OCI-LY1 (cell line): Measurements from ENCODE around the gene COPS4.

ENCODE experiments used
- H2AFZ ChIP-seq: fragments of 200-600 bp; sonication (generic), shearing (Covaris generic); 2 replicates; pipeline ENCODE4 v1.6.0; 2014; ENCODE audit warnings: antibody characterized with exemption, mild to moderate bottlenecking, low read length
- H3F3A ChIP-seq: fragments of 200-600 bp; sonication (generic), shearing (Covaris generic); 2 replicates; pipeline ENCODE4 v1.6.0; 2014; ENCODE audit warnings: mild to moderate bottlenecking, antibody characterized with exemption, low read length, moderate library complexity; ENCODE audit not compliant: insufficient read depth
- H3K27ac ChIP-seq: fragments of 200-600 bp; sonication (generic); 2 replicates; pipeline ENCODE4 v1.5.1; 2014; ENCODE audit warnings: low read length, mixed run types, mild to moderate bottlenecking, low read depth; ENCODE audit not compliant: poor library complexity, severe bottlenecking
- H3K27me3 ChIP-seq: fragments of 200-600 bp; sonication (generic); 2 replicates; pipeline ENCODE4 v1.6.0; 2014; ENCODE audit warnings: antibody characterized with exemption, mild to moderate bottlenecking, low read length, moderate library complexity; ENCODE audit not compliant: insufficient read depth
- H3K36me3 ChIP-seq: fragments of 200-600 bp; sonication (generic); 2 replicates; pipeline ENCODE4 v1.6.1; 2014; ENCODE audit warnings: mild to moderate bottlenecking, antibody characterized with exemption, low read length, moderate library complexity, mixed read lengths; ENCODE audit not compliant: insufficient read depth
- H3K4me1 ChIP-seq: fragments of 200-600 bp; sonication (generic); 2 replicates; pipeline ENCODE4 v1.5.1; 2014; ENCODE audit warnings: mild to moderate bottlenecking, low read length, moderate library complexity; ENCODE audit not compliant: insufficient read depth, severe bottlenecking
- H3K4me2 ChIP-seq: fragments of 200-600 bp; sonication (generic), shearing (Covaris generic); 2 replicates; pipeline ENCODE4 v1.6.1; 2014; ENCODE audit warnings: low read length
- H3K4me3 ChIP-seq: fragments of 200-600 bp; sonication (generic); 2 replicates; pipeline ENCODE4 v1.5.1; 2014; ENCODE audit warnings: low read length, low read depth, mild to moderate bottlenecking, mixed read lengths; ENCODE audit not compliant: poor library complexity, severe bottlenecking
- H3K79me2 ChIP-seq: fragments of 200-600 bp; shearing (Covaris generic); 2 replicates; pipeline ENCODE4 v1.6.1; 2016; ENCODE audit warnings: mixed run types, low read length, mixed read lengths; ENCODE audit not compliant: insufficient read depth
- H3K9ac ChIP-seq: fragments of 200-600 bp; sonication (generic), shearing (Covaris generic); 2 replicates; pipeline ENCODE4 v1.6.1; 2014; ENCODE audit warnings: mild to moderate bottlenecking, low read length, mixed read lengths
- H3K9me2 ChIP-seq: fragments of 200-600 bp; sonication (generic), shearing (Covaris generic); 2 replicates; pipeline ENCODE4 v1.6.1; 2014; ENCODE audit warnings: low read depth, mild to moderate bottlenecking, low read length, mixed read lengths
- H3K9me3 ChIP-seq: fragments of 200-600 bp; shearing (Covaris generic); 2 replicates; pipeline ENCODE4 v1.6.1; 2014; ENCODE audit warnings: low read length, mixed read lengths
- H4K20me1 ChIP-seq: fragments of 200-600 bp; sonication (generic), shearing (Covaris generic); 2 replicates; pipeline ENCODE4 v1.6.0; 2016; ENCODE audit warnings: mild to moderate bottlenecking, low read length; ENCODE audit not compliant: insufficient read depth
- CTCF ChIP-seq: fragments of 200-600 bp; sonication (generic), shearing (Covaris generic); IDR thresholded peaks from 2 replicates; pipeline ENCODE4 v1.5.1; 2017; ENCODE audit warnings: mild to moderate bottlenecking, antibody characterized with exemption, low read length, moderate library complexity, mixed read lengths
- EZH2 ChIP-seq: fragments of 200-600 bp; sonication (generic), shearing (Covaris generic); IDR thresholded peaks from 2 replicates; pipeline ENCODE4 v1.8.0; 2017; ENCODE audit warnings: borderline replicate concordance, mixed run types, mild to moderate bottlenecking, antibody characterized with exemption, low read length, moderate library complexity, mixed read lengths

Gene COPS4

DNA sequence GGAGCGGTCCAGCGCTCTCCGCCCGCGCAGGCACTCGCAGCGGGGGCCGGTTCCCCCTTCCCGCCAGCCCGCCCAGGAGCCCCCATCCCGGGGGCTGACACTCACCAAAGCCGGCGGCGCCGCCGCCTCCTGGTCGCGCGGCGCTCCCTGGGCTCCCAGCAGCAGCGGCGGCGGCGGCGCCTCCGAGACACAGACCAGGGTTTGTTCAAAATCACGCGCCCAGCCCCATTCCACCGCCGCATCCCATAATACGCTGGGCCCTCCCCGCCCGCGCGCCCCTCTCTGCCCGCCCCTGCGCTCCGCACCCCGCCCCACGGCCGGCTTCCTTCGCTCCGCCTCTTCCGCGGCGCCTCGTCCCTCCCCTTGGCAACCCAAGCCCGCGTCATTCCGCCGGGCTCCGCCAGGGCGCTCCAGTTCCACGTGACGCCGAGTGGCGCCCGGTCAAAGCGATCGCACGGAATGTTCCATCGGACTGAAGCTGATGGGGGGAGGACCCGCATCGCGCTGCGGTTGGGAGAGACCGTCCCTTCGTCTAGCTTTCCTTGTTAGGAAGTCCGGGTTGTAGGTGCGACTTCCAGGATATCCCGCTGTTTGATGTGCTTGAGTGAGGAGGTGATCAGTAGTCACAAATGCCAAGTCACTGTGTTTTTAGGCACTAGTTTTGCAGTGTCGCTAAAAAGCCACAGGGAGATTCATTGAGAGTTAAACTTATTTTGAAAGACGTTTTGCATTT, 22.1 kb upstream of the COPS4 start:
- Histone ChIP-seq H3K79me2 (peaks cover 42% of the 10 kb centered on the region), H3K4me3 (peak overlapping the region; percentile 89), H3K36me3 (no peaks in the 10 kb centered on the region), H4K20me1 (no peaks in the 10 kb centered on the region), H3K4me1 (peaks cover 39% of the 10 kb centered on the region), H3K9ac (peak overlapping the region; percentile 83), H3K9me2 (no peaks in the 10 kb centered on the region), H3K4me2 (peak overlapping the region; percentile 91), H3K27ac (peak overlapping the region; percentile 87), H2AFZ (peak overlapping the region; percentile 77; the same call in 1 of the 2 replicates), H3K9me3 (no peaks in the 10 kb centered on the region), H3F3A (peaks cover 8% of the 10 kb centered on the region; the same call in 1 of the 2 replicates), H3K27me3 (no peaks in the 10 kb centered on the region)
- TF ChIP-seq CTCF = peak; percentile 18; the same call in 1 of the 2 replicates
- TF ChIP-seq EZH2 = no peak

- Histone ChIP-seq H3K4me3 (peak overlapping the region; percentile 89), H3K27ac (peak overlapping the region; percentile 57), H3K4me1 (peaks cover 34% of the 10 kb centered on the region), H3K9me2 (no peaks in the 10 kb centered on the region), H3K27me3 (no peaks in the 10 kb centered on the region), H3K9me3 (no peaks in the 10 kb centered on the region), H2AFZ (peak overlapping the region; percentile 77; the same call in 1 of the 2 replicates), H3K4me2 (peak overlapping the region; percentile 82), H3K36me3 (no peaks in the 10 kb centered on the region), H3K79me2 (peaks cover 36% of the 10 kb centered on the region), H4K20me1 (no peaks in the 10 kb centered on the region), H3F3A (peaks cover 8% of the 10 kb centered on the region; the same call in 1 of the 2 replicates), H3K9ac (peak overlapping the region; percentile 76)
- TF ChIP-seq CTCF (no peak), EZH2 (no peak)
Measured at GRCh38 chr4:83013420-83013867, 21.5 kb upstream of the COPS4 start.

DNA sequence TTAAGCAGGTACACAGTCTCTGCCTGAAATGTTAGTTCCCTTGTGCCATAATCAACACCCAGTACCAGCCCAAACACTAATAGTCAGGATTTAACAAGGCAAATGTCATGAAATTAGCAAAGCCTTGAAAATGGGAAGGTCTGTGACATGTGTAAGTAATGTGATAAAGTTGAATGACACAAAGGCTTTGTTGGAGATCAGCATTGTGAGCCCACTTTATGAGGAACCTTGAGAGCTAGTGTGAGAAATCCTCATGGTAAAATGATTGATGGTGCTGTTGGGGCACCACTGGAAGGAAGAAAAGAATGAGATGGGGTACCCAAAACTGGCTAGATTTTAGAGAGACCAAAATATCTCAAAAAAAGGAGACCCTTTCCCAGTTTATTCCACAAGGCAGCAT, 21.1 kb upstream of the COPS4 start:
- peak overlapping the region; percentile 76 for H3K9ac ChIP-seq
- H2AFZ ChIP-seq = 0 out of 2 replicates have a peak overlapping the region, but pooled peaks have one; percentile 77
- no peaks in the 10 kb centered on the region for H3K9me2 ChIP-seq
- H3K4me3 ChIP-seq = peak overlapping the region; percentile 89
- peak overlapping the region; percentile 57 for H3K27ac ChIP-seq
- no peaks in the 10 kb centered on the region for H3K36me3 ChIP-seq
- H3K4me1 ChIP-seq = peaks cover 29% of the 10 kb centered on the region
- peak overlapping the region; percentile 82 for H3K4me2 ChIP-seq
- peaks cover 8% of the 10 kb centered on the region; the same call in 1 of the 2 replicates for H3F3A ChIP-seq
- TF ChIP-seq EZH2 (no peak), CTCF (no peak)
- no peaks in the 10 kb centered on the region for H4K20me1 ChIP-seq
- peaks cover 31% of the 10 kb centered on the region for H3K79me2 ChIP-seq
- H3K9me3 ChIP-seq = no peaks in the 10 kb centered on the region
- no peaks in the 10 kb centered on the region for H3K27me3 ChIP-seq
